ENCODE results near the gene ARL15. TPM values are rescaled to one million over a fixed set of nuclear protein-coding genes. Genes with fewer than 3 reads are reported as not detected.

Gene ARL15
- total and polyA plus RNA-seq, 2 of the 8 experiments (the other 6 are each of a cell fraction or from before 2014, with no cell fraction given) = 9.9 to 21.2 TPM

GRCh38 chr5:53980061-53980460, 330.3 kb downstream of the ARL15 start:
- TF ChIP-seq CTCF (IDR thresholded peaks at IDR 0.05; ENCODE audit: control extremely low read depth in 1 of 3, insufficient read depth in 1 of 3, low read depth in 1 of 3, low read length in 3 of 3) = no peak
- TF ChIP-seq MAX (IDR thresholded peaks at IDR 0.05) = no peak
- TF ChIP-seq JUND (IDR thresholded peaks at IDR 0.05; ENCODE audit: low read length) = no peak
- no peak for TF ChIP-seq SAP30 (IDR thresholded peaks at IDR 0.05; ENCODE audit: insufficient read depth, insufficient replicate concordance, low read length)
- no peak for TF ChIP-seq SIX5 (IDR thresholded peaks at IDR 0.05; ENCODE audit: low read depth, low read length)
- TF ChIP-seq JUN (IDR thresholded peaks at IDR 0.05; ENCODE audit: low read depth, low read length) = no peak
- no peak for TF ChIP-seq POU5F1 (IDR thresholded peaks at IDR 0.05; ENCODE audit: low read depth, low read length)
- no peak for TF ChIP-seq BRCA1 (IDR thresholded peaks at IDR 0.05; ENCODE audit: low read depth, low read length)
- H4K5ac ChIP-seq (ENCODE audit: insufficient read length, low read depth, low read length) = no peak overlapping the region
- no peak overlapping the region for H3K9ac ChIP-seq (replicated peaks in 1 of 4; ENCODE audit: extremely low read depth in 1 of 4, low read depth in 3 of 4, low read length in 3 of 4)
- 0 out of 8 replicates have a peak, but pooled peaks cover 0 to 3% (median 0%) of the 10 kb centered on the region in 4 experiments for H3K36me3 ChIP-seq (ENCODE audit: control insufficient read depth in 2 of 4, insufficient read depth in 4 of 4, low read length in 3 of 4)
- H3K56ac ChIP-seq (replicated peaks; ENCODE audit: insufficient read length, low read depth, low read length) = no peak overlapping the region
- DNase-seq (ENCODE audit: low read depth in 1 of 2, low spot score in 2 of 2) (no peak), FAIRE-seq (no peak)
- no peaks in the 10 kb centered on the region; a peak in 2 of 7 replicates for H3K4me1 ChIP-seq (replicated peaks in 1 of 4; ENCODE audit: control insufficient read depth in 3 of 4, insufficient read depth in 4 of 4, low read length in 3 of 4)
- no peak overlapping the region for H3K27ac ChIP-seq (ENCODE audit: low read depth, low read length)
- no peak overlapping the region for H3K4me3 ChIP-seq (ENCODE audit: extremely low read depth in 1 of 4, insufficient read depth in 2 of 4, low read depth in 3 of 4, low read length in 4 of 4)
- ChIA-PET CTCF (ENCODE audit: partially characterized antibody) (no interaction called here), POLR2A (ENCODE audit: partially characterized antibody) (no interaction called here)
- H2BK5ac ChIP-seq (ENCODE audit: low read depth, low read length) = no peak overlapping the region
- no peak overlapping the region for H3K4ac ChIP-seq (replicated peaks; ENCODE audit: insufficient read length, low read depth, low read length)
- no peaks in the 10 kb centered on the region for H3K79me2 ChIP-seq (ENCODE audit: control insufficient read depth in 1 of 2, insufficient read depth in 2 of 2, low read length in 2 of 2)
- H3K27me3 ChIP-seq (replicated peaks in 1 of 4; ENCODE audit: control insufficient read depth in 3 of 4, extremely low read depth in 1 of 4, insufficient read depth in 3 of 4, low read length in 3 of 4) = no peaks in the 10 kb centered on the region
- H3K23me2 ChIP-seq (ENCODE audit: low read depth, low read length) = no peaks in the 10 kb centered on the region
- H3K23ac ChIP-seq (ENCODE audit: insufficient read length) = no peak overlapping the region
- no peak overlapping the region for H2BK20ac ChIP-seq (ENCODE audit: low read length)
- H3K14ac ChIP-seq (ENCODE audit: insufficient read length) = no peak overlapping the region
- no peak overlapping the region for H4K91ac ChIP-seq (replicated peaks; ENCODE audit: insufficient read length, low read length)
- H4K8ac ChIP-seq (ENCODE audit: extremely low read depth, insufficient read depth, low read length) = no peak overlapping the region
- H2AFZ ChIP-seq (ENCODE audit: low read length) = no peak overlapping the region
- no peak overlapping the region for H2BK120ac ChIP-seq (replicated peaks; ENCODE audit: low read depth, low read length)
- H4K20me1 ChIP-seq (replicated peaks in 1 of 2; ENCODE audit: control insufficient read depth in 1 of 2, insufficient read depth in 2 of 2, low read length in 2 of 2) = no peaks in the 10 kb centered on the region
- no peak overlapping the region for H3K4me2 ChIP-seq (ENCODE audit: insufficient read depth in 1 of 2, low read depth in 2 of 2, low read length in 2 of 2)
- no peak overlapping the region for H2BK12ac ChIP-seq (ENCODE audit: low read depth, low read length)
- H2AK5ac ChIP-seq (ENCODE audit: low read depth, low read length) = no peak overlapping the region
- H3K18ac ChIP-seq (ENCODE audit: extremely low read depth, low read length) = no peak overlapping the region
- no peaks in the 10 kb centered on the region for H3K79me1 ChIP-seq (ENCODE audit: low read depth, low read length)
- H3K9me3 ChIP-seq (ENCODE audit: insufficient read depth in 2 of 2, low read depth in 1 of 2, low read length in 1 of 2) = no peaks in the 10 kb centered on the region
- no peak overlapping the region for H2BK15ac ChIP-seq (ENCODE audit: low read length)

All from H1 (cell line).